HCT116 (cell line): ENCODE measurements around the gene ZFR2. TPM values are rescaled to one million over a fixed set of nuclear protein-coding genes. Genes with fewer than 3 reads are reported as not detected.

Source experiments
- ATAC-seq: fragments of 200-7000 bp; cut with Tn5 transposase; 2 replicates; pipeline ENCODE4 v1.9.1; 2020; ENCODE audit warnings: mild to moderate bottlenecking, moderate library complexity
- BruUV-seq: library from RNA; stranded (reverse); fragments of 400-500 nt; replicated peaks from 2 replicates; lab custom pipeline; 2021; lab: Mats Ljungman, UMichigan
- CTCF ChIA-PET: fragments of 300-600 bp; sonication (Branson Sonifier 250); formaldehyde crosslinking; loops from one replicate; lab custom pipeline; 2021; ENCODE audit warnings: antibody characterized with exemption; lab: Charles Lee
- POLR2A ChIA-PET: fragments of 300-600, 350-600 bp; sonication (Branson Sonifier 250); formaldehyde crosslinking; loops from one replicate; lab custom pipeline; 2021; ENCODE audit warnings: antibody characterized with exemption; lab: Charles Lee
- RAD21 ChIA-PET, 2 experiments: fragments of 300-600 bp; sonication (Branson Sonifier 250); formaldehyde crosslinking; loops; one replicate each; lab custom pipeline; 2023; ENCODE audit warnings: low total read pairs in 2 of 2; ENCODE audit not compliant: uncharacterized antibody in 2 of 2, unreplicated experiment in 2 of 2, low non-redundant PET in 1 of 2; lab: Charles Lee
- DNase-seq: peaks from one replicate; pipeline ENCODE4 v3.0.0-alpha.2; 2010; ENCODE audit warnings: low read depth, low spot score
- H2AFZ ChIP-seq: fragments of 200-600 bp; shearing (Covaris generic), sonication (generic); 2 replicates; pipeline ENCODE4 v1.6.1; 2017; ENCODE audit warnings: low read depth, mixed run types, mixed read lengths, antibody characterized with exemption, low read length; ENCODE audit not compliant: poor library complexity, severe bottlenecking
- H3K27ac ChIP-seq: 2 replicates; pipeline ENCODE4 v1.5.1; 2012; ENCODE audit warnings: low read depth, low read length
- H3K27me3 ChIP-seq: fragments of 200-600 bp; sonication (generic); 2 replicates; pipeline ENCODE4 v1.6.1; 2016; ENCODE audit warnings: mixed run types, low read length, mixed read lengths; ENCODE audit not compliant: insufficient read depth
- H3K36me3 ChIP-seq, 2 experiments: fragments of 200-500 bp in 1 of 2; fragments of 200-600 bp in 1 of 2; sonication (Bioruptor generic) in 1 of 2; sonication (generic) in 1 of 2; 2 replicates each; pipeline versions ENCODE4 v1.5.1 to v1.6.1; 2014 to 2016; ENCODE audit warnings: low read length in 2 of 2, inconsistent platforms in 1 of 2, mixed read lengths in 1 of 2, mixed run types in 1 of 2; ENCODE audit not compliant: insufficient read depth in 2 of 2, control insufficient read depth in 1 of 2
- H3K4me1 ChIP-seq, 2 experiments: fragments of 200-600 bp in 1 of 2; sonication (generic) in 1 of 2; 2 replicates each; pipeline versions ENCODE4 v1.5.1 to v1.6.1; 2012 to 2017; ENCODE audit warnings: low read length in 2 of 2, inconsistent platforms in 1 of 2, mild to moderate bottlenecking in 1 of 2, mixed read lengths in 1 of 2, mixed run types in 1 of 2, moderate library complexity in 1 of 2; ENCODE audit not compliant: insufficient read depth in 2 of 2, control insufficient read depth in 1 of 2
- H3K4me2 ChIP-seq: fragments of 200-600 bp; sonication (generic); 2 replicates; pipeline ENCODE4 v1.6.1; 2017; ENCODE audit warnings: mixed run types, low read length, mixed read lengths
- H3K4me3 ChIP-seq, 2 experiments: fragments of 200-600 bp in 1 of 2; sonication (generic) in 1 of 2; replicated peaks in 1 of 2; 2 replicates each; pipeline ENCODE4 v1.5.1; 2011 to 2016; ENCODE audit warnings: low read length in 2 of 2, control low read depth in 1 of 2, low read depth in 1 of 2, mild to moderate bottlenecking in 1 of 2, mixed read lengths in 1 of 2, mixed run types in 1 of 2
- H3K79me2 ChIP-seq: fragments of 200-600 bp; sonication (generic); 2 replicates; pipeline ENCODE4 v1.6.1; 2017; ENCODE audit warnings: mild to moderate bottlenecking, mixed run types, low read length, moderate library complexity, mixed read lengths; ENCODE audit not compliant: insufficient read depth
- H3K9ac ChIP-seq: fragments of 200-600 bp; sonication (generic); 2 replicates; pipeline ENCODE4 v1.6.1; 2016; ENCODE audit warnings: low read length, mixed read lengths
- H3K9me2 ChIP-seq: fragments of 200-600 bp; sonication (generic), shearing (Covaris generic); 2 replicates; pipeline ENCODE4 v1.6.1; 2017; ENCODE audit warnings: mixed run types, mild to moderate bottlenecking, moderate library complexity; ENCODE audit not compliant: insufficient read depth
- H3K9me3 ChIP-seq, 2 experiments: fragments of 200-500 bp in 1 of 2; fragments of 200-600 bp in 1 of 2; sonication (Bioruptor generic) in 1 of 2; sonication (generic) in 1 of 2; 2 replicates each; pipeline ENCODE4 v1.6.1; 2014 to 2017; ENCODE audit warnings: low read length in 2 of 2, mixed read lengths in 2 of 2, inconsistent platforms in 1 of 2, low read depth in 1 of 2, mild to moderate bottlenecking in 1 of 2, mixed run types in 1 of 2, moderate library complexity in 1 of 2; ENCODE audit not compliant: control insufficient read depth in 1 of 2, insufficient read depth in 1 of 2
- H4K20me1 ChIP-seq: fragments of 200-600 bp; sonication (generic), shearing (Covaris generic); 2 replicates; pipeline ENCODE4 v1.6.1; 2017; ENCODE audit warnings: mixed run types, mild to moderate bottlenecking, moderate library complexity; ENCODE audit not compliant: insufficient read depth
- CBX3 ChIP-seq: IDR thresholded peaks from 2 replicates; pipeline ENCODE4 v1.6.1; 2012; ENCODE audit warnings: low read depth
- ELF1 ChIP-seq: IDR thresholded peaks from 2 replicates; pipeline ENCODE4 v1.6.1; 2012; ENCODE audit warnings: low read depth, borderline replicate concordance
- EZH2 ChIP-seq: fragments of 200-600 bp; sonication (generic); IDR thresholded peaks from 2 replicates; pipeline ENCODE4 v1.6.1; 2017; ENCODE audit warnings: antibody characterized with exemption, mixed run types
- EZH2phosphoT487 ChIP-seq: fragments of 200-600 bp; IDR thresholded peaks from 2 replicates; pipeline ENCODE4 v1.6.1; 2018; ENCODE audit warnings: antibody characterized with exemption, borderline replicate concordance
- JUND ChIP-seq: IDR thresholded peaks from 2 replicates; pipeline ENCODE4 v1.6.1; 2012
- MAX ChIP-seq: IDR thresholded peaks from 2 replicates; pipeline ENCODE4 v1.6.1; 2012
- POLR2AphosphoS5 ChIP-seq: IDR thresholded peaks from 2 replicates; pipeline ENCODE4 v1.6.1; 2011; ENCODE audit warnings: mild to moderate bottlenecking, low read depth, low read length, moderate library complexity
- REST ChIP-seq: IDR thresholded peaks from 2 replicates; pipeline ENCODE4 v1.6.1; 2012; ENCODE audit warnings: low read depth
- SP1 ChIP-seq: IDR thresholded peaks from 2 replicates; pipeline ENCODE4 v1.6.1; 2012; ENCODE audit warnings: low read depth
- YY1 ChIP-seq: IDR thresholded peaks from 2 replicates; pipeline ENCODE4 v1.6.1; 2011; ENCODE audit warnings: low read length, low read depth, moderate library complexity, mild to moderate bottlenecking; ENCODE audit not compliant: insufficient replicate concordance; ENCODE audit errors: extremely low read depth
- ZFX ChIP-seq: fragments of 450-650 bp; IDR thresholded peaks from 2 replicates; pipeline ENCODE4 v1.6.1; 2017
- intact Hi-C: fragments of 100-400 bp; cut with micrococcal nuclease; formaldehyde crosslinking; loops from 2 replicates; pipeline ENCODE4 v1.10.0; 2022
- total RNA-seq: library from RNA; stranded (reverse); gene quantifications from one replicate; pipeline ENCODE4 v1.2.1, GENCODE V29; 2021; ENCODE audit not compliant: unreplicated experiment
- TF ChIP-seq, protein P1 (sequence below): IDR thresholded peaks from 2 replicates; pipeline ENCODE4 v1.6.1; 2012

Gene ZFR2
- total RNA-seq, 1 experiment from 2014 or later, result 0.34 TPM

GRCh38 chr19:3837922-3838321 lies 30.9 kb downstream of the ZFR2 start:
- ChIA-PET CTCF (no interaction called here), POLR2A (no interaction called here), RAD21 (no interaction called here)
- no TSS peak for BruUV-seq
- H2AFZ ChIP-seq, result no peak overlapping the region
- no peaks in the 10 kb centered on the region for H4K20me1 ChIP-seq
- TF ChIP-seq ELF1 (no peak), EZH2phosphoT487 (no peak), MAX (no peak), ZFX (no peak), EZH2 (no peak), JUND (no peak)
- no peak overlapping the region for H3K9ac ChIP-seq
- DNase-seq (no peak), ATAC-seq (no peak)
- no peak overlapping the region for H3K27ac ChIP-seq
- H3K9me3 ChIP-seq, result peaks cover 0 to 10% of the 10 kb centered on the region in 2 experiments; a peak in 1 of 4 replicates
- H3K79me2 ChIP-seq, result no peaks in the 10 kb centered on the region
- no peaks in the 10 kb centered on the region for H3K36me3 ChIP-seq
- intact Hi-C loops, result no loop called here
- peaks cover 0 to 6% of the 10 kb centered on the region in 2 experiments; a peak in 1 of 4 replicates for H3K4me1 ChIP-seq
- H3K4me2 ChIP-seq, result no peak overlapping the region
- no peaks in the 10 kb centered on the region for H3K27me3 ChIP-seq
- H3K9me2 ChIP-seq, result no peaks in the 10 kb centered on the region
- no peak overlapping the region for H3K4me3 ChIP-seq

GRCh38 chr19:3837332-3837731 lies 31.5 kb downstream of the ZFR2 start:
- H3K4me2 ChIP-seq, result no peak overlapping the region
- no peak for TF ChIP-seq SP1
- TF ChIP-seq POLR2AphosphoS5, result no peak
- TF ChIP-seq EZH2, result no peak
- no peak for TF ChIP-seq REST
- TF ChIP-seq CBX3, result no peak
- no peak for TF ChIP-seq YY1
- TF ChIP-seq, protein P1, sequence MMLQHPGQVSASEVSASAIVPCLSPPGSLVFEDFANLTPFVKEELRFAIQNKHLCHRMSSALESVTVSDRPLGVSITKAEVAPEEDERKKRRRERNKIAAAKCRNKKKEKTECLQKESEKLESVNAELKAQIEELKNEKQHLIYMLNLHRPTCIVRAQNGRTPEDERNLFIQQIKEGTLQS, result no peak
- TF ChIP-seq, all 23 proteins: peak for 0
- Histone ChIP-seq H3K9me2 (no peaks in the 10 kb centered on the region), H3K4me1 (peaks cover 0 to 6% of the 10 kb centered on the region in 2 experiments; a peak in 1 of 4 replicates), H4K20me1 (no peaks in the 10 kb centered on the region), H3K79me2 (no peaks in the 10 kb centered on the region), H3K27me3 (no peaks in the 10 kb centered on the region), H3K4me3 (no peak overlapping the region), H2AFZ (no peak overlapping the region), H3K9ac (no peak overlapping the region), H3K27ac (no peak overlapping the region), H3K9me3 (peaks cover 0 to 10% of the 10 kb centered on the region in 2 experiments; a peak in 1 of 4 replicates), H3K36me3 (no peaks in the 10 kb centered on the region)
- DNase-seq, result no peak
- intact Hi-C loops, result no loop called here
- RAD21 ChIA-PET, result no interaction called here
- CTCF ChIA-PET, result no interaction called here
- POLR2A ChIA-PET, result no interaction called here
- BruUV-seq, result no TSS peak
- no peak for ATAC-seq
